SH-SY5Y (cell line): Measurements from ENCODE around the gene MAGI2.

Experiments used
- GATA2 ChIP-seq: IDR thresholded peaks from 2 replicates; pipeline ENCODE4 v1.6.1; 2011; ENCODE audit warnings: mild to moderate bottlenecking, low read depth, low read length
- GATA3 ChIP-seq: IDR thresholded peaks from 2 replicates; pipeline ENCODE4 v1.6.1; 2011; ENCODE audit warnings: low read depth, mild to moderate bottlenecking, low read length, moderate library complexity

DNA sequence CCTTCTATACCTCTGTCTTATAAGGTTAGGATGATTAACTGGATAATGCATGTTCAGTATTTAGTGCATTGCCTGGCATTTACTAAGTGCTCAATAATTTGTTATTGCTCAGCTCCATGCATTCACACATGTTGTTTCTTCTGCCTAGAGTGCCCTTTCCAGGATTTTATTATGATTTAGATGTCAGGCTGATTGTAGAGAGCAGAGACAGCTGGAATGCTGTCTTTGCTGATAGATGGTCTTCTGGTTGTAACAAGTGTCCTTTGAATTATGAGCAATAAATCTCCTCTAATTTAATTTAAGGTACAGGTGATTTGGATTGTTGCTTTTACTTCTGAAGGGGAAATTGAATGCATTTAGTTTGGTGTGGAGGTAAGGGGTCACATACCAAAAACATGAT is 548.0 kb downstream of the MAGI2 start:
- TF ChIP-seq GATA2 (no peak), GATA3 (no peak)
